ENCODE data around the gene PTK7.

PTK7 gene

DNA sequence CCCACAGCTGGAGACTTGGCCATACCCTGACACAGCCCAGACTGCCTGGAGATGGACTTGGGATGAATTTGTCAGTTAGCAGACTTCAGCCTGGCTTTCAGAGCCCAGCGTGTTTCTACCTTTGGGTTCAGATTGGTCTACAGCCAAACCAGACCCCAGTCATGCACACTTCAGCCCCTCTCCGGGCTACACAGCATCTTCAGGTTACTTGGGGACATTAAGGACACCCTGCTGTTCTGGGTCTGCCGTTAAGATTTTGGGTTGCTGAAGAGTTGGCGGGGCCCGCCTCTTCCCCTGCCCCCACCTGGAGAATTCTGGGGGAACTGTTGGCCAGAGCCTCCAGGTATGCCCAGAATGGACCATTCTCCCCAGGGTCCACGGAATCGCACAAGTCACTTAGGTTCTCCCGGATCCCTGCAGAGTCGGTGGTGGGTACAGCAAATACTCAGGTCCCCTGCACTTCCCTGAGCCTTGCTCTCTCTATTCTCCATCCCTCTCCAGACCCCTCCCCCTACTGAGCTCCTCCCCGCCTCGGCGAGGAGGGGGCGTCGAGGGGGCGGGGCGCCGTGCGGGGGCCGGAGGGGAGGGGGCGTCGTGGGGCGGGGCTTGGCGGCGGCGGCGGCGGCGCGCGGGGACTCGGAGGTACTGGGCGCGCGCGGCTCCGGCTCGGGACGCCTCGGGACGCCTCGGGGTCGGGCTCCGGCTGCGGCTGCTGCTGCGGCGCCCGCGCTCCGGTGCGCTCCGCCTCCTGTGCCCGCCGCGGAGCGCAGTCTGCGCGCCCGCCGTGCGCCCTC lies at the start of gene PTK7:
PTK7 (plus strand) TSS at position 645 of the 794 bp plus-strand sequence. CDS start 175 bp downstream, outside the sequence.
- TF ChIP-seq, protein P1, sequence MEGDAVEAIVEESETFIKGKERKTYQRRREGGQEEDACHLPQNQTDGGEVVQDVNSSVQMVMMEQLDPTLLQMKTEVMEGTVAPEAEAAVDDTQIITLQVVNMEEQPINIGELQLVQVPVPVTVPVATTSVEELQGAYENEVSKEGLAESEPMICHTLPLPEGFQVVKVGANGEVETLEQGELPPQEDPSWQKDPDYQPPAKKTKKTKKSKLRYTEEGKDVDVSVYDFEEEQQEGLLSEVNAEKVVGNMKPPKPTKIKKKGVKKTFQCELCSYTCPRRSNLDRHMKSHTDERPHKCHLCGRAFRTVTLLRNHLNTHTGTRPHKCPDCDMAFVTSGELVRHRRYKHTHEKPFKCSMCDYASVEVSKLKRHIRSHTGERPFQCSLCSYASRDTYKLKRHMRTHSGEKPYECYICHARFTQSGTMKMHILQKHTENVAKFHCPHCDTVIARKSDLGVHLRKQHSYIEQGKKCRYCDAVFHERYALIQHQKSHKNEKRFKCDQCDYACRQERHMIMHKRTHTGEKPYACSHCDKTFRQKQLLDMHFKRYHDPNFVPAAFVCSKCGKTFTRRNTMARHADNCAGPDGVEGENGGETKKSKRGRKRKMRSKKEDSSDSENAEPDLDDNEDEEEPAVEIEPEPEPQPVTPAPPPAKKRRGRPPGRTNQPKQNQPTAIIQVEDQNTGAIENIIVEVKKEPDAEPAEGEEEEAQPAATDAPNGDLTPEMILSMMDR (IDR thresholded peaks at IDR 0.05; ENCODE audit: low read depth, low read length, missing control alignments), result no peak
- DNase-seq (ENCODE audit: extremely low read depth, low read depth), result no peak
- H3K4me3 ChIP-seq (replicated peaks; ENCODE audit: low read depth, low read length), result peak within 1 kb of the TSS; percentile 92

DNA sequence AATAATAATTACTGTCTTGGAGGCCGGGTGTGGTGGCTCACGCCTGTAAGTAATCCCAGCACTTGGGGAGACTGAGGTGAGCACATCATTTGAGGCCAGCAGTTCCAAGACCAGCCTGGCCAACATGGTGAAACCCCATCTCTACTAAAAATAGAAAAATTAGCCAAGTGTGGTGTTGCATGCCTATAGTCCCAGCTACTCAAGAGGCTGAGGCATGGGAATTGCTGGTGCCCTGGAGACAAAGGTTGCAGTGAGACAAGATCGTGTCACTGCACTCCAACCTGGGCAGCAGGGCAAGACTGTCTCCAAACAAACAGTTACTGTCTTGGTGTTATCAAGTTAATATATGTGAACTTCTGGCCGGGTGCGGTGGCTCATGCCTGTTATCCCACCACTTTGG lies 49.7 kb upstream of the PTK7 start:
- TF ChIP-seq, protein P1 (IDR thresholded peaks at IDR 0.05; ENCODE audit: low read depth, low read length, missing control alignments), result no peak
- H3K4me3 ChIP-seq (replicated peaks; ENCODE audit: low read depth, low read length), result no peak overlapping the region
- DNase-seq (ENCODE audit: extremely low read depth, low read depth), result no peak

DNA sequence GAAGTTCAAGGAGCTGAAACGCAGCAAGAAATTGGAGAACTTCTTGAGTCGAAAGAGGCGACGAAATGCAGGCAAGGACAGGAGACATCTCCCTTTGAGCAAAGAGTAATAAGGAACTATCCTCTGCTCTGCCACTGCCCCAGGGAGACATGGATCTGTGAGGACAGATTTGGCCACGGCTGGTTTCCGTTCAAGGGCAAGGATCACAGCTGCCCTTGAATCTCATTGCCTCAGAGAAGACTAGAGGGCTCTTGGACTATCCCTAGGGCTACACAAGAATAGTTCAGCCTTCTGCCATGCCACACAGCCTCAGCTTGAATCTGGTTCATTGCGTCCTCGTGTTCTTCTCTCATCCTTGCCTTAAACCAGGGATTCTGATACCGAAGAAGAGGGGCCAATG lies 47.0 kb upstream of the PTK7 start:
- TF ChIP-seq, protein P1 (IDR thresholded peaks at IDR 0.05; ENCODE audit: low read depth, low read length, missing control alignments), result no peak
- no peak for DNase-seq (ENCODE audit: extremely low read depth, low read depth)
- no peak overlapping the region for H3K4me3 ChIP-seq (replicated peaks; ENCODE audit: low read depth, low read length)

DNA sequence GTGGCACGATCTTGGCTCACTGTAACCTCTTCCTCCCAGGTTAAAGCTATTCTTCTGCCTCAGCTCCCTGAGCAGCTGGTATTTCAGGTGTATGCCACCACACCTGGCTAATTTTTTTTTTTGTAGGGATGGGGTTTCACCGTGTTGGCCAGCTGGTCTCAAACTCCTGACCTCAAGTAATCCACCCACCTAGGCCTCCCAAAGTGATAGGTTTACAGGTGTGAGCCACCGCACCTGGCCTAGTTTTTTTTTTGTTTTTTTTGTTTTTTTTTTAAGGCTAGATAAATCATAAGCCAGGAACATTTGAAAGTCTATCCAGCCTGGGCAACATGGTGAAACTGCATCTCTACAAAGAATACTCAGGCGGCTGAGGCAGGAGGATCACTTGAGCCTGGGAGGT lies 43.8 kb upstream of the PTK7 start:
- DNase-seq (ENCODE audit: extremely low read depth, low read depth), result no peak
- TF ChIP-seq, protein P1 (IDR thresholded peaks at IDR 0.05; ENCODE audit: low read depth, low read length, missing control alignments), result no peak

DNA sequence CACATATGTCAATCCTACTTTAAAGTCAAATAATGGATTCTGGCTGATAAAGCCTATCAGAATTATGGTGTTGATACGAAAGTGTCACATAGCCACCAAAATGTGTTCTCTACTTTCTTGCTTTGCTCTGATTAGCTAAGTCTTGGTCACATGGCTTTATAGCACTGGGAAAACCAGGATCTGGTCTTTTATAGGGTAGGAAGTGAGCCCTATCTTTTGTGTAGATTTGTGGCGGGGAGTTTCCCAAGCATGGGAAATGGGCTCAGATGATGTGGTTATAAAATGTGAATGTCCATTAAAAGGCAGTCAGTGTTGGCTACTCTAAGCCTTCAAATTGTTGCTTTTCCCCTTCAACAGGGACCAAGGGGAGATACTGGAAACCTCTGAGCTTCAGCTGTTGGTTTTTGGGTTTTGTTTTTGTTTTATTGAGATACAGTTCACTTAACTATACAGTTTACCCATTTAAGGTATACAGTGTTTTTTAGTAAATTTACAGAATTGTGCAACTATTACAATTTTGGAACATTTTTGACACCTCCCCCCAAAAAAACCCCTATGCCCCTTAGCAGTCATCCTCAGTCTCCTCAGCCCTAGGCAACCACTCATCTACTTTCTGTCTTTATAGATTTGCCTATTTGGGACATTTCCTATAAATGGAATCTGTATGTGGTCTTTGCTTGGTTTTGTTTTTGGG lies 42.5 kb upstream of the PTK7 start:
- DNase-seq (ENCODE audit: extremely low read depth, low read depth), result no peak
- TF ChIP-seq, protein P1 (IDR thresholded peaks at IDR 0.05; ENCODE audit: low read depth, low read length, missing control alignments), result no peak

More for the DNA sequence above, 43.8 kb upstream of the PTK7 start:
- H3K4me3 ChIP-seq (replicated peaks; ENCODE audit: low read depth, low read length), result no peak overlapping the region

DNA sequence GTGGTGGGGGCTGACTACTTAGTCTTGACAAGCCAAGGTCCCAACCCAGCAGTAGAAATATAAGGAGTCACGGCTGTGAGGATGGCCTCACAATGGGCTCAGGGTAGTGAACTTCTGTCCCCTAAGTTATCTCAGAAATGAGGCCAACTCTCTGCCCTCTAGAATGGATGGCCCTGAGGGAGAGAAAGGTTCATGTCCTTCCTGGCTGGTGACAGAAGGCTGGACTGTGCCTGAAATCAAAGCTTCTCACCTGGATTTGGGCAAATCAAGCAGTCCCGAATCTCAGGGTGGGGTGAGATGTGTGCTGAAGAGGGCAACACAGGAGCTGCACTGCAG lies 42.0 kb upstream of the PTK7 start:
- TF ChIP-seq, protein P1 (IDR thresholded peaks at IDR 0.05; ENCODE audit: low read depth, low read length, missing control alignments), result no peak
- DNase-seq (ENCODE audit: extremely low read depth, low read depth), result no peak
- no peak overlapping the region for H3K4me3 ChIP-seq (replicated peaks; ENCODE audit: low read depth, low read length)

More for the DNA sequence above, 42.5 kb upstream of the PTK7 start:
- H3K4me3 ChIP-seq (replicated peaks; ENCODE audit: low read depth, low read length), result no peak overlapping the region

Measured in HFF-Myc (cell line).